Panc1 (cell line): ENCODE data around the gene SEMA7A.

Experiments
- POLR2AphosphoS5 ChIP-seq: IDR thresholded peaks from 2 replicates; pipeline ENCODE4 v1.6.1; 2012; ENCODE audit warnings: mild to moderate bottlenecking, low read depth, low read length, moderate library complexity
- TF ChIP-seq, protein P1 (sequence below): fragments of 450-650 bp; IDR thresholded peaks from 2 replicates; pipeline ENCODE4 v1.5.1; 2017; ENCODE audit warnings: mild to moderate bottlenecking

DNA sequence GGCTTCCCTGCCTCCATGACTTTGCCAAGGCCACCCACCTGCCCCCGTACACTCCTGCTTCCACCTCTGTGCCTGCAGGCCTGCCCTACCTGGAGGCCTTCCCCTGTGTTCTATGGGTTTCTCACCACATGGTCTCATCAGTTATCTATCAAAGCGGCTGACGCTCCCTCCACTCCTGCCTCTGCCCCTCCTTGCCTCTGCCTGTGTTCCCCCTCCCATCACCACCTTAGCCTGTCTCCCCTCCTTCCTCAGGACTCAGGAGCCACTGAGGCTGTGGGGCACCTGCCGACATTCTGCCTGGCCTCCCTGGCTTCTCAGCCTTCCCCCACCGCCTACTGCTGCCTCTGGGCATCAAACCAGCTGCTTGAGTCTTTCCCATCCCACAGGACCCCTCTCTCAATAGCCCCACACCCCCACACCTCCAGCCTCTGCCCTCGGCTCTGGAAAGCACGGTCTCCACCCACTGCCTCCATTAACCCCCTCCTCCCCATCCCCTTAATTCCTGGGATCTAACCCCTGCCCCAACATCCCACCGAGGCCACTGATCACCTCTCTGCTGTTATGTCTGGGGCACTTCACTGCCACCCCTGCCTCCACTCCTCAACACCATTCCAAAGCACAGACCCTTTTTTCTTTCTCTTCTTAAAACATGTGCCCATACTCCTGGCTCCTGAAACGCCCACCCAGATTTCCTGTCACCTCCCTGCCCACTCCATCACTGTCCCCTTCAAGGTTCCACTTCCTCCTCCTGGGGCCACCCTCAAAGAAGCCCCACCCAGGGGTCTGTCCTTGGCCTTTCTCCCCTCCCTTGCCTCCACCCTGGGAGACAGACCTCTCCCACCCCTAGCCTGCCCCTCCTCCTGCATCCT lies 41.9 kb downstream of the SEMA7A start:
- TF ChIP-seq, protein P1, sequence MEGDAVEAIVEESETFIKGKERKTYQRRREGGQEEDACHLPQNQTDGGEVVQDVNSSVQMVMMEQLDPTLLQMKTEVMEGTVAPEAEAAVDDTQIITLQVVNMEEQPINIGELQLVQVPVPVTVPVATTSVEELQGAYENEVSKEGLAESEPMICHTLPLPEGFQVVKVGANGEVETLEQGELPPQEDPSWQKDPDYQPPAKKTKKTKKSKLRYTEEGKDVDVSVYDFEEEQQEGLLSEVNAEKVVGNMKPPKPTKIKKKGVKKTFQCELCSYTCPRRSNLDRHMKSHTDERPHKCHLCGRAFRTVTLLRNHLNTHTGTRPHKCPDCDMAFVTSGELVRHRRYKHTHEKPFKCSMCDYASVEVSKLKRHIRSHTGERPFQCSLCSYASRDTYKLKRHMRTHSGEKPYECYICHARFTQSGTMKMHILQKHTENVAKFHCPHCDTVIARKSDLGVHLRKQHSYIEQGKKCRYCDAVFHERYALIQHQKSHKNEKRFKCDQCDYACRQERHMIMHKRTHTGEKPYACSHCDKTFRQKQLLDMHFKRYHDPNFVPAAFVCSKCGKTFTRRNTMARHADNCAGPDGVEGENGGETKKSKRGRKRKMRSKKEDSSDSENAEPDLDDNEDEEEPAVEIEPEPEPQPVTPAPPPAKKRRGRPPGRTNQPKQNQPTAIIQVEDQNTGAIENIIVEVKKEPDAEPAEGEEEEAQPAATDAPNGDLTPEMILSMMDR = no peak
- TF ChIP-seq POLR2AphosphoS5 = no peak
